GM23338 (cell line): ENCODE data around the gene KRT2.

Experiments
- CREB1 ChIP-seq: fragments of 250-450 bp; sonication (Bioruptor Pico); IDR thresholded peaks from 2 replicates; pipeline ENCODE4 v1.5.0; 2020; ENCODE audit warnings: low read depth, mild to moderate bottlenecking, moderate library complexity
- CTCF ChIP-seq, 2 experiments: fragments of 200-600 bp in 1 of 2; sonication (generic) in 1 of 2; conservative IDR thresholded peaks; 2 replicates each; pipeline versions ENCODE4 v1.5.1 to v1.6.1; 2016 to 2017; ENCODE audit warnings: antibody characterized with exemption in 2 of 2, low read depth in 2 of 2, mild to moderate bottlenecking in 2 of 2, moderate library complexity in 1 of 2
- EZH2 ChIP-seq: fragments of 200-600 bp; sonication (generic); IDR thresholded peaks from one replicate; pipeline ENCODE4 v1.8.0; 2017; ENCODE audit warnings: antibody characterized with exemption, mild to moderate bottlenecking, low read depth; ENCODE audit not compliant: unreplicated experiment
- EZH2phosphoT487 ChIP-seq: fragments of 200-600 bp; sonication (generic); IDR thresholded peaks from one replicate; pipeline ENCODE4 v1.8.1; 2018; ENCODE audit warnings: antibody characterized with exemption; ENCODE audit not compliant: unreplicated experiment
- JUNB ChIP-seq: IDR thresholded peaks from one replicate; pipeline ENCODE4 v1.6.1; 2016; ENCODE audit warnings: antibody characterized with exemption; ENCODE audit not compliant: unreplicated experiment
- NANOG ChIP-seq: IDR thresholded peaks from 2 replicates; pipeline ENCODE4 v1.6.1; 2016; ENCODE audit warnings: antibody characterized with exemption, borderline replicate concordance
- POLR2AphosphoS5 ChIP-seq: IDR thresholded peaks from 2 replicates; pipeline ENCODE4 v1.6.1; 2016; ENCODE audit warnings: antibody characterized with exemption, low read depth
- REST ChIP-seq: IDR thresholded peaks from one replicate; pipeline ENCODE4 v1.6.1; 2018; ENCODE audit warnings: antibody characterized with exemption; ENCODE audit not compliant: unreplicated experiment
- STAT1 ChIP-seq: IDR thresholded peaks from one replicate; pipeline ENCODE4 v1.6.1; 2016; ENCODE audit warnings: antibody characterized with exemption; ENCODE audit not compliant: unreplicated experiment
- ZNF331 ChIP-seq: fragments of 250-450 bp; sonication (Bioruptor Pico); IDR thresholded peaks from 2 replicates; pipeline ENCODE4 v1.5.0; 2020; ENCODE audit warnings: low read depth, mild to moderate bottlenecking, moderate library complexity
- TF ChIP-seq, protein P1 (sequence below): fragments of 250-450 bp; sonication (Bioruptor Pico); IDR thresholded peaks from 2 replicates; pipeline ENCODE4 v1.5.0; 2020; ENCODE audit warnings: mild to moderate bottlenecking, moderate library complexity

DNA sequence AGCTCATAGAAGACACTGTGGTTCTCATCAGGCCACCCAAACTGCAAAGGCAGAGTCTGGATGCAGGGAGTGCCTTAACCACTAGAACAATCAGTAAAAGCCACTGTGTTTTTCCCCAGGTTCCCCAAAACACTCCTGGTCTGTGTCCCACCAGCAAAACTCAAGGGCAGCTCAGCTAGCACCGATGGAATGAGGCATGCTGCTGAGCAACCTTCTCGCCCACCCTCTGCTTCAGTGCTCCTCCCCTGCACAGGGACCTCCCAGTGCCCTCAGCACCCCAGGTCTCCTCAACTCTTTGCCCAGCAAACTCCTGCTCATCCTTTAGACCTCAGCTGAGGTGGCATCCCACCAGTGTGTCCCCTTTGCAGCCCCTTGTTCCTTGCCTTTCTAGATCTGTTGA, 47.4 kb upstream of the KRT2 start:
- TF ChIP-seq CTCF (conservative IDR thresholded peaks at IDR 0.05; ENCODE audit: low read depth in 2 of 2) (no peak), EZH2phosphoT487 (no peak), EZH2 (no peak), POLR2AphosphoS5 (no peak), ZNF331 (CRISPR knock-in tag) (no peak), REST (no peak), NANOG (no peak), JUNB (no peak), STAT1 (no peak), CREB1 (no peak)
- TF ChIP-seq, protein P1, sequence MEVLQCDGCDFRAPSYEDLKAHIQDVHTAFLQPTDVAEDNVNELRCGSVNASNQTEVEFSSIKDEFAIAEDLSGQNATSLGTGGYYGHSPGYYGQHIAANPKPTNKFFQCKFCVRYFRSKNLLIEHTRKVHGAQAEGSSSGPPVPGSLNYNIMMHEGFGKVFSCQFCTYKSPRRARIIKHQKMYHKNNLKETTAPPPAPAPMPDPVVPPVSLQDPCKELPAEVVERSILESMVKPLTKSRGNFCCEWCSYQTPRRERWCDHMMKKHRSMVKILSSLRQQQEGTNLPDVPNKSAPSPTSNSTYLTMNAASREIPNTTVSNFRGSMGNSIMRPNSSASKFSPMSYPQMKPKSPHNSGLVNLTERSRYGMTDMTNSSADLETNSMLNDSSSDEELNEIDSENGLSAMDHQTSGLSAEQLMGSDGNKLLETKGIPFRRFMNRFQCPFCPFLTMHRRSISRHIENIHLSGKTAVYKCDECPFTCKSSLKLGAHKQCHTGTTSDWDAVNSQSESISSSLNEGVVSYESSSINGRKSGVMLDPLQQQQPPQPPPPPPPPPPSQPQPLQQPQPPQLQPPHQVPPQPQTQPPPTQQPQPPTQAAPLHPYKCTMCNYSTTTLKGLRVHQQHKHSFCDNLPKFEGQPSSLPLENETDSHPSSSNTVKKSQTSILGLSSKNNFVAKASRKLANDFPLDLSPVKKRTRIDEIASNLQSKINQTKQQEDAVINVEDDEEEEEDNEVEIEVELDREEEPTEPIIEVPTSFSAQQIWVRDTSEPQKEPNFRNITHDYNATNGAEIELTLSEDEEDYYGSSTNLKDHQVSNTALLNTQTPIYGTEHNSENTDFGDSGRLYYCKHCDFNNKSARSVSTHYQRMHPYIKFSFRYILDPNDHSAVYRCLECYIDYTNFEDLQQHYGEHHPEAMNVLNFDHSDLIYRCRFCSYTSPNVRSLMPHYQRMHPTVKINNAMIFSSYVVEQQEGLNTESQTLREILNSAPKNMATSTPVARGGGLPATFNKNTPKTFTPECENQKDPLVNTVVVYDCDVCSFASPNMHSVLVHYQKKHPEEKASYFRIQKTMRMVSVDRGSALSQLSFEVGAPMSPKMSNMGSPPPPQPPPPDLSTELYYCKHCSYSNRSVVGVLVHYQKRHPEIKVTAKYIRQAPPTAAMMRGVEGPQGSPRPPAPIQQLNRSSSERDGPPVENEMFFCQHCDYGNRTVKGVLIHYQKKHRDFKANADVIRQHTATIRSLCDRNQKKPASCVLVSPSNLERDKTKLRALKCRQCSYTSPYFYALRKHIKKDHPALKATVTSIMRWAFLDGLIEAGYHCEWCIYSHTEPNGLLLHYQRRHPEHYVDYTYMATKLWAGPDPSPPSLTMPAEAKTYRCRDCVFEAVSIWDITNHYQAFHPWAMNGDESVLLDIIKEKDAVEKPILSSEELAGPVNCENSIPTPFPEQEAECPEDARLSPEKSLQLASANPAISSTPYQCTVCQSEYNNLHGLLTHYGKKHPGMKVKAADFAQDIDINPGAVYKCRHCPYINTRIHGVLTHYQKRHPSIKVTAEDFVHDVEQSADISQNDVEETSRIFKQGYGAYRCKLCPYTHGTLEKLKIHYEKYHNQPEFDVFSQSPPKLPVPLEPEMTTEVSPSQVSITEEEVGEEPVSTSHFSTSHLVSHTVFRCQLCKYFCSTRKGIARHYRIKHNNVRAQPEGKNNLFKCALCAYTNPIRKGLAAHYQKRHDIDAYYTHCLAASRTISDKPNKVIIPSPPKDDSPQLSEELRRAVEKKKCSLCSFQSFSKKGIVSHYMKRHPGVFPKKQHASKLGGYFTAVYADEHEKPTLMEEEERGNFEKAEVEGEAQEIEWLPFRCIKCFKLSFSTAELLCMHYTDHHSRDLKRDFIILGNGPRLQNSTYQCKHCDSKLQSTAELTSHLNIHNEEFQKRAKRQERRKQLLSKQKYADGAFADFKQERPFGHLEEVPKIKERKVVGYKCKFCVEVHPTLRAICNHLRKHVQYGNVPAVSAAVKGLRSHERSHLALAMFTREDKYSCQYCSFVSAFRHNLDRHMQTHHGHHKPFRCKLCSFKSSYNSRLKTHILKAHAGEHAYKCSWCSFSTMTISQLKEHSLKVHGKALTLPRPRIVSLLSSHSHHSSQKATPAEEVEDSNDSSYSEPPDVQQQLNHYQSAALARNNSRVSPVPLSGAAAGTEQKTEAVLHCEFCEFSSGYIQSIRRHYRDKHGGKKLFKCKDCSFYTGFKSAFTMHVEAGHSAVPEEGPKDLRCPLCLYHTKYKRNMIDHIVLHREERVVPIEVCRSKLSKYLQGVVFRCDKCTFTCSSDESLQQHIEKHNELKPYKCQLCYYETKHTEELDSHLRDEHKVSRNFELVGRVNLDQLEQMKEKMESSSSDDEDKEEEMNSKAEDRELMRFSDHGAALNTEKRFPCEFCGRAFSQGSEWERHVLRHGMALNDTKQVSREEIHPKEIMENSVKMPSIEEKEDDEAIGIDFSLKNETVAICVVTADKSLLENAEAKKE (CRISPR knock-in tag) = no peak
